ENCODE measurements around the gene STARD10. TPM values are rescaled to one million over a fixed set of nuclear protein-coding genes. Genes with fewer than 3 reads are reported as not detected.

STARD10 gene
- total and polyA plus RNA-seq, 9 of the 15 experiments (the other 6 are each of a cell fraction or from before 2014, with no cell fraction given) = 0.15 to 52.9 (median 32.3) TPM

GRCh38 chr11:72787216-72788104, 6.4 kb downstream of the STARD10 start (continued):
- TF ChIP-seq ZNF592 (IDR thresholded peaks at IDR 0.05) (peak; percentile 93), ELF2 (CRISPR knock-in tag; IDR thresholded peaks at IDR 0.05) (peak; percentile 21; the same call in 1 of the 2 replicates), POLR2G (IDR thresholded peaks at IDR 0.05; ENCODE audit: low read depth, low read length) (peak; percentile 76), NEUROD1 (IDR thresholded peaks at IDR 0.05; ENCODE audit: borderline replicate concordance, low read depth, low read length, partially characterized antibody) (peak; percentile 52), ZNF584 (CRISPR knock-in tag; IDR thresholded peaks at IDR 0.05; ENCODE audit: low read depth) (peak; percentile 54; the same call in 1 of the 2 replicates), ATF7 (IDR thresholded peaks at IDR 0.05) (peak; percentile 29; the same call in 1 of the 2 replicates), ZNF431 (CRISPR knock-in tag; IDR thresholded peaks at IDR 0.05) (0 out of 2 replicates have a peak, but pooled peaks have one; percentile 25), MEF2D (tag; conservative IDR thresholded peaks at IDR 0.05; ENCODE audit: low read depth) (no peak), RBFOX2 (IDR thresholded peaks at IDR 0.05; ENCODE audit: low read depth, low read length) (peak; percentile 74), LCOR (CRISPR knock-in tag; IDR thresholded peaks at IDR 0.05) (0 out of 2 replicates have a peak, but pooled peaks have one; percentile 33), KLF6 (CRISPR knock-in tag; IDR thresholded peaks at IDR 0.05; ENCODE audit: borderline replicate concordance) (peak; percentile 23; the same call in 1 of the 2 replicates), ATF1 (CRISPR knock-in tag; IDR thresholded peaks at IDR 0.05) (no peak), ATF1 (tag; IDR thresholded peaks at IDR 0.05) (peak; percentile 45; the same call in 1 of the 2 replicates), SMARCE1 (IDR thresholded peaks at IDR 0.05) (0 out of 2 replicates have a peak, but pooled peaks have one; percentile 10), SMAD4 (CRISPR knock-in tag; conservative IDR thresholded peaks at IDR 0.05) (peak; percentile 59; the same call in 1 of the 2 replicates), MAZ (CRISPR knock-in tag; conservative IDR thresholded peaks at IDR 0.05 in 1 of 2, IDR thresholded peaks at IDR 0.05 in 1 of 2) (peak; percentile 24 to 46; a peak in 1 of 4 replicates), YY1 (IDR thresholded peaks at IDR 0.05; ENCODE audit: borderline replicate concordance in 1 of 3, control insufficient read depth in 1 of 3, extremely low read depth in 1 of 3, insufficient read depth in 3 of 3, insufficient read length in 1 of 3, insufficient replicate concordance in 2 of 3, low read depth in 1 of 3, low read length in 2 of 3) (peak in 1 of 3 experiments; percentile 36), SRSF3 (IDR thresholded peaks at IDR 0.05; ENCODE audit: insufficient read depth, low read length) (no peak), PHB (CRISPR knock-in tag; IDR thresholded peaks at IDR 0.05) (no peak), CTBP1 (IDR thresholded peaks at IDR 0.05; ENCODE audit: borderline replicate concordance) (peak; percentile 60; the same call in 1 of the 2 replicates)

All from K562 (cell line).